ENCODE results near the gene MNT.

The MNT gene

GRCh38 chr17:2378905-2379304, 22.0 kb downstream of the MNT start:
- no peak for DNase-seq

- DNase-seq = no peak
Observed at GRCh38 chr17:2377659-2378058, 23.2 kb downstream of the MNT start.

- DNase-seq = no peak
Observed at GRCh38 chr17:2376107-2376506, 24.8 kb downstream of the MNT start.

- no peak for DNase-seq
Observed at GRCh38 chr17:2375406-2375805, 25.5 kb downstream of the MNT start.

GRCh38 chr17:2374549-2375285, 26.1 kb downstream of the MNT start:
- no peak for DNase-seq

- DNase-seq = no peak
Observed at GRCh38 chr17:2373179-2373578, 27.7 kb downstream of the MNT start.

- DNase-seq = no peak
Observed at GRCh38 chr17:2372681-2373080, 28.2 kb downstream of the MNT start.

- no peak for DNase-seq
Observed at GRCh38 chr17:2372180-2372579, 28.7 kb downstream of the MNT start.

GRCh38 chr17:2371183-2372130, 29.4 kb downstream of the MNT start:
- no peak for DNase-seq

- no peak for DNase-seq
Observed at GRCh38 chr17:2370211-2370589, 30.7 kb downstream of the MNT start.

GRCh38 chr17:2369551-2370210, 31.2 kb downstream of the MNT start:
- no peak for DNase-seq

- no peak for DNase-seq
Observed at GRCh38 chr17:2369039-2369438, 31.8 kb downstream of the MNT start.

GRCh38 chr17:2368359-2368758, 32.5 kb downstream of the MNT start:
- DNase-seq = no peak

GRCh38 chr17:2366747-2367494, 33.9 kb downstream of the MNT start:
- no peak for DNase-seq

- DNase-seq = no peak
Observed at GRCh38 chr17:2365132-2365531, 35.7 kb downstream of the MNT start.

GRCh38 chr17:2364763-2365116, 36.1 kb downstream of the MNT start:
- DNase-seq = no peak

- no peak for DNase-seq
Observed at GRCh38 chr17:2363851-2364762, 36.8 kb downstream of the MNT start.

GRCh38 chr17:2363318-2363717, 37.5 kb downstream of the MNT start:
- no peak for DNase-seq

- DNase-seq = no peak
Observed at GRCh38 chr17:2362881-2363280, 38.0 kb downstream of the MNT start.

GRCh38 chr17:2362416-2362815, 38.4 kb downstream of the MNT start:
- no peak for DNase-seq

- no peak for DNase-seq
Observed at GRCh38 chr17:2362016-2362415, 38.8 kb downstream of the MNT start.
